CD4-positive, alpha-beta T cell (primary cell): Measurements from ENCODE around the gene MYL6. TPM values are rescaled to one million over a fixed set of nuclear protein-coding genes. Genes with fewer than 3 reads are reported as not detected.

Experiments
- ATAC-seq: fragments of 200-7000 bp; cut with Tn5 transposase; one replicate; pipeline ENCODE4 v1.10.0; 2022; ENCODE audit warnings: mild to moderate bottlenecking; ENCODE audit not compliant: poor library complexity
- CTCF ChIA-PET: fragments of 350-600 bp; sonication (Branson Sonifier 250); formaldehyde crosslinking; loops from one replicate; lab custom pipeline; 2021; ENCODE audit warnings: antibody characterized with exemption, inconsistent platforms; lab: Charles Lee
- POLR2A ChIA-PET: fragments of 350-600 bp; sonication (Branson Sonifier 250); formaldehyde crosslinking; loops from one replicate; lab custom pipeline; 2021; ENCODE audit warnings: antibody characterized with exemption, inconsistent platforms; lab: Charles Lee
- DNase-seq, 14 experiments: peaks; one replicate each; pipeline ENCODE4 v3.0.0-alpha.2; 2013 to 2020; ENCODE audit warnings: mixed read lengths in 2 of 14
- H3K27ac ChIP-seq, 2 donors: one replicate each; pipeline versions ENCODE4 v1.5.1 to v1.7.0; 2013; ENCODE audit warnings: low read length in 2 of 2, low read depth in 1 of 2, mild to moderate bottlenecking in 1 of 2
- H3K27me3 ChIP-seq, 2 experiments: 1 replicate in 1 of 2; 2 replicates in 1 of 2; pipeline versions ENCODE4 v1.6.1 to v1.7.0; 2013; ENCODE audit warnings: low read length in 2 of 2, control low read depth in 1 of 2, mild to moderate bottlenecking in 1 of 2, moderate library complexity in 1 of 2; ENCODE audit not compliant: insufficient read depth in 2 of 2, control insufficient read depth in 1 of 2
- H3K36me3 ChIP-seq: one replicate; pipeline ENCODE4 v1.6.1; 2013; ENCODE audit warnings: low read length, control low read depth; ENCODE audit not compliant: insufficient read depth
- H3K4me1 ChIP-seq: one replicate; pipeline ENCODE4 v1.6.1; 2013; ENCODE audit warnings: low read length, control low read depth; ENCODE audit not compliant: insufficient read depth
- H3K4me3 ChIP-seq: one replicate; pipeline ENCODE4 v1.5.1; 2013; ENCODE audit warnings: mild to moderate bottlenecking, low read length, moderate library complexity
- H3K9me3 ChIP-seq, 2 experiments: 1 replicate in 1 of 2; 2 replicates in 1 of 2; pipeline versions ENCODE4 v1.6.1 to v1.7.0; 2013; ENCODE audit warnings: low read length in 2 of 2, mild to moderate bottlenecking in 2 of 2, control low read depth in 1 of 2, moderate library complexity in 1 of 2; ENCODE audit not compliant: control insufficient read depth in 1 of 2, insufficient read depth in 1 of 2
- H3K27ac Mint-ChIP-seq: one replicate; pipeline ENCODE4 v1.8.0; 2020; ENCODE audit warnings: mixed read lengths
- H3K27me3 Mint-ChIP-seq: one replicate; pipeline ENCODE4 v1.8.0; 2021; ENCODE audit warnings: mixed read lengths
- H3K36me3 Mint-ChIP-seq: one replicate; pipeline ENCODE4 v1.8.0; 2021; ENCODE audit warnings: low read depth, mixed read lengths
- H3K4me1 Mint-ChIP-seq: one replicate; pipeline ENCODE4 v1.8.0; 2021; ENCODE audit warnings: low read depth, mixed read lengths
- H3K4me3 Mint-ChIP-seq: one replicate; pipeline ENCODE4 v1.8.0; 2020; ENCODE audit warnings: mild to moderate bottlenecking, mixed read lengths
- H3K9me3 Mint-ChIP-seq: one replicate; pipeline ENCODE4 v1.8.0; 2020; ENCODE audit warnings: mixed read lengths
- CTCF ChIP-seq: fragments of 200-600 bp; IDR thresholded peaks from one replicate; pipeline ENCODE4 v1.8.0; 2022; ENCODE audit warnings: antibody characterized with exemption, mild to moderate bottlenecking
- intact Hi-C, 2 experiments: fragments of 100-400 bp; cut with DNase I in 1 of 2; cut with micrococcal nuclease in 1 of 2; formaldehyde crosslinking; loops; one replicate each; pipeline versions ENCODE4 v1.15.1 to v1.9.0; 2023 to 2025; cut with DNase I, micrococcal nuclease
- total RNA-seq, 174 experiments: library from RNA in 2 of 174; stranded (reverse) in 2 of 174; gene quantifications; one replicate each; pipeline ENCODE4 v1.2.3 and lab custom pipeline; 2021 to 2026

Gene MYL6
- total RNA-seq, 2 experiments from 2014 or later: 670 to 673 TPM

- H3K27me3 Mint-ChIP-seq: no peaks in the 10 kb centered on the region
- no peak for TF ChIP-seq CTCF
- peaks cover 78% of the 10 kb centered on the region for H3K36me3 Mint-ChIP-seq
- no peak for DNase-seq
- ChIA-PET CTCF (interaction anchor here (1.1 to 5.3 kb wide), 5 partner anchors 9 to 97 kb away, joined by 4 to 42 read pairs (median 5); partner anchors contain the start of genes ANKRD52, MYL6B, SMARCC2 and ZC3H10), POLR2A (interaction anchor here (1.0 to 6.7 kb wide), 8 partner anchors 10 to 61 kb away, joined by 3 to 89 read pairs (median 8); partner anchors contain the start of genes ESYT1, PA2G4, RNF41 and SMARCC2)
- H3K4me3 Mint-ChIP-seq: peak overlapping the region; percentile 96
- H3K27ac Mint-ChIP-seq: peak overlapping the region; percentile 92
- peaks cover 50% of the 10 kb centered on the region for H3K4me1 ChIP-seq
- H3K4me3 ChIP-seq: peak overlapping the region; percentile 78
- H3K27ac ChIP-seq: peak overlapping the region; percentile 84 to 92
- no peaks in the 10 kb centered on the region for H3K27me3 ChIP-seq
- intact Hi-C loops: loop anchor here in 1 of 2 experiments (2.0 kb wide), 1 partner anchor 28 kb away; the partner anchor contains the start of gene SMARCC2
- H3K9me3 ChIP-seq: no peaks in the 10 kb centered on the region
- peaks cover 70% of the 10 kb centered on the region for H3K36me3 ChIP-seq
- H3K4me1 Mint-ChIP-seq: peaks cover 40% of the 10 kb centered on the region
- no peaks in the 10 kb centered on the region for H3K9me3 Mint-ChIP-seq
- ATAC-seq: no peak
These were observed 2.9 kb downstream of the MYL6 start for GRCh38 chr12:56160894-56161689.

GRCh38 chr12:56161690-56162351, 3.7 kb downstream of the MYL6 start:
- ATAC-seq (no peak), DNase-seq (no peak)
- POLR2A ChIA-PET: interaction anchor here (0.6 to 6.7 kb wide), 11 partner anchors 8 to 60 kb away, joined by 3 to 89 read pairs (median 5); partner anchors contain the start of genes ESYT1, PA2G4, RNF41 and SMARCC2
- H3K4me3 ChIP-seq: no peak overlapping the region
- peaks cover 77% of the 10 kb centered on the region for H3K36me3 ChIP-seq
- H3K27me3 Mint-ChIP-seq: no peaks in the 10 kb centered on the region
- no peak for TF ChIP-seq CTCF
- peak overlapping the region; percentile 92 for H3K27ac Mint-ChIP-seq
- H3K4me1 Mint-ChIP-seq: peaks cover 40% of the 10 kb centered on the region
- H3K9me3 ChIP-seq: no peaks in the 10 kb centered on the region
- H3K36me3 Mint-ChIP-seq: peaks cover 82% of the 10 kb centered on the region
- CTCF ChIA-PET: interaction anchor here (1.1 to 5.3 kb wide), 5 partner anchors 10 to 96 kb away, joined by 4 to 42 read pairs (median 5); partner anchors contain the start of genes ANKRD52, MYL6B, SMARCC2 and ZC3H10
- no peaks in the 10 kb centered on the region for H3K27me3 ChIP-seq
- no peaks in the 10 kb centered on the region for H3K9me3 Mint-ChIP-seq
- H3K4me3 Mint-ChIP-seq: peak overlapping the region; percentile 76
- peaks cover 49% of the 10 kb centered on the region for H3K4me1 ChIP-seq
- intact Hi-C loops: loop anchor here in 1 of 2 experiments (2.0 kb wide), 1 partner anchor 27 kb away; the partner anchor contains the start of gene SMARCC2
- peak overlapping the region; percentile 84 to 92 for H3K27ac ChIP-seq
